Sigmoid colon (tissue), 7 donors: Measurements from ENCODE around the gene NLGN1. TPM values are rescaled to one million over a fixed set of nuclear protein-coding genes. Genes with fewer than 3 reads are reported as not detected.

Experiments used
- DNase-seq: peaks from one replicate; pipeline ENCODE4 v3.0.0-alpha.2; 2019
- H3K27ac ChIP-seq, 4 donors: fragments of 200-600 bp; sonication (generic); one replicate each; pipeline ENCODE4 v1.5.1; 2016 to 2019; ENCODE audit warnings: mild to moderate bottlenecking in 1 of 4
- H3K27me3 ChIP-seq, 3 donors: fragments of 200-600 bp; sonication (generic); one replicate each; pipeline ENCODE4 v1.5.1; 2019; ENCODE audit warnings: mild to moderate bottlenecking in 1 of 3
- H3K36me3 ChIP-seq, 4 donors: fragments of 200-600 bp; sonication (generic); one replicate each; pipeline ENCODE4 v1.5.1; 2016 to 2019
- H3K4me1 ChIP-seq, 4 donors: fragments of 200-600 bp; sonication (generic); one replicate each; pipeline ENCODE4 v1.5.1; 2017 to 2019
- H3K4me3 ChIP-seq, 4 donors: fragments of 200-600 bp; sonication (generic); one replicate each; pipeline ENCODE4 v1.5.1; 2017 to 2019; ENCODE audit warnings: mild to moderate bottlenecking in 2 of 4, moderate library complexity in 1 of 4
- H3K9me3 ChIP-seq, 4 donors: fragments of 200-600 bp in 3 of 4; sonication (generic) in 3 of 4; one replicate each; pipeline versions ENCODE4 v1.5.1 to v1.6.1; 2013 to 2019
- EP300 ChIP-seq, 4 donors: sonication (generic); formaldehyde crosslinking; IDR thresholded peaks; one replicate each; pipeline ENCODE4 v1.6.1; 2017; ENCODE audit warnings: antibody characterized with exemption in 4 of 4
- POLR2A ChIP-seq, 2 donors: fragments of 450-650 bp; IDR thresholded peaks; one replicate each; pipeline ENCODE4 v1.6.1; 2016; ENCODE audit warnings: antibody characterized with exemption in 2 of 2, mild to moderate bottlenecking in 2 of 2, moderate library complexity in 2 of 2
- POLR2AphosphoS5 ChIP-seq, 4 donors: sonication (generic); formaldehyde crosslinking; IDR thresholded peaks; one replicate each; pipeline ENCODE4 v1.6.1; 2017; ENCODE audit warnings: antibody characterized with exemption in 4 of 4
- WGBS, 2 donors: extraction: QIAGEN DNeasy Blood & Tissue Kit; methylation state at CpG; one replicate each; pipeline ENCODE4 v1.1.7; 2013; 5-methylcytosine and 5-hydroxymethylcytosine counted together
- intact Hi-C: fragments of 100-400 bp; cut with DNase I; formaldehyde crosslinking; loops from one replicate; pipeline ENCODE4 v1.15.1; 2023
- polyA plus RNA-seq, 3 donors: library from polyadenylated mRNA; stranded (reverse); fragments of 200-250 nt; gene quantifications; one replicate each; pipeline ENCODE4 v1.2.3, GENCODE V29; 2013
- total RNA-seq, 4 donors: library from RNA; depleted of rRNA; stranded (reverse); fragments of >200 nt; gene quantifications; one replicate each; pipeline ENCODE4 v1.1.0, GENCODE V29; 2016
- TF ChIP-seq, protein P1 (sequence below), 4 experiments: fragments of 450-650 bp in 3 of 4; fragments of 200-600 bp in 1 of 4; IDR thresholded peaks; one replicate each; pipeline ENCODE4 v1.5.1; 2016 to 2019; ENCODE audit warnings: antibody characterized with exemption in 4 of 4, mild to moderate bottlenecking in 3 of 4, moderate library complexity in 2 of 4
- donor health status: healthy with polysubstance abuse.
- donor health status: Bipolar disorder and iron deficiency.
- donor health status: healthy.

NLGN1 gene
- total and polyA plus RNA-seq, 7 donors: under 0.01 to 33.5 (median 28.3) TPM; not detected in 1

GRCh38 chr3:173838644-173839043, 441.1 kb downstream of the NLGN1 start:
- Histone ChIP-seq H3K27me3 (no peaks in the 10 kb centered on the region), H3K36me3 (no peaks in the 10 kb centered on the region), H3K4me1 (no peaks in the 10 kb centered on the region), H3K27ac (no peak overlapping the region), H3K9me3 (no peaks in the 10 kb centered on the region), H3K4me3 (no peak overlapping the region)
- no peak for DNase-seq
- intact Hi-C loops: no loop called here
- 72 to 84% methylated on average over 4 of the region's 4 CpGs for WGBS, 2 donors
- TF ChIP-seq EP300 (IDR thresholded peaks at IDR 0.05) (no peak), POLR2AphosphoS5 (IDR thresholded peaks at IDR 0.05) (no peak), POLR2A (IDR thresholded peaks at IDR 0.05) (no peak)
- TF ChIP-seq, protein P1, sequence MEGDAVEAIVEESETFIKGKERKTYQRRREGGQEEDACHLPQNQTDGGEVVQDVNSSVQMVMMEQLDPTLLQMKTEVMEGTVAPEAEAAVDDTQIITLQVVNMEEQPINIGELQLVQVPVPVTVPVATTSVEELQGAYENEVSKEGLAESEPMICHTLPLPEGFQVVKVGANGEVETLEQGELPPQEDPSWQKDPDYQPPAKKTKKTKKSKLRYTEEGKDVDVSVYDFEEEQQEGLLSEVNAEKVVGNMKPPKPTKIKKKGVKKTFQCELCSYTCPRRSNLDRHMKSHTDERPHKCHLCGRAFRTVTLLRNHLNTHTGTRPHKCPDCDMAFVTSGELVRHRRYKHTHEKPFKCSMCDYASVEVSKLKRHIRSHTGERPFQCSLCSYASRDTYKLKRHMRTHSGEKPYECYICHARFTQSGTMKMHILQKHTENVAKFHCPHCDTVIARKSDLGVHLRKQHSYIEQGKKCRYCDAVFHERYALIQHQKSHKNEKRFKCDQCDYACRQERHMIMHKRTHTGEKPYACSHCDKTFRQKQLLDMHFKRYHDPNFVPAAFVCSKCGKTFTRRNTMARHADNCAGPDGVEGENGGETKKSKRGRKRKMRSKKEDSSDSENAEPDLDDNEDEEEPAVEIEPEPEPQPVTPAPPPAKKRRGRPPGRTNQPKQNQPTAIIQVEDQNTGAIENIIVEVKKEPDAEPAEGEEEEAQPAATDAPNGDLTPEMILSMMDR (IDR thresholded peaks at IDR 0.05): no peak

GRCh38 chr3:173839859-173840258, 442.3 kb downstream of the NLGN1 start:
- Histone ChIP-seq H3K36me3 (no peaks in the 10 kb centered on the region), H3K4me1 (no peaks in the 10 kb centered on the region), H3K9me3 (no peaks in the 10 kb centered on the region), H3K4me3 (no peak overlapping the region), H3K27me3 (no peaks in the 10 kb centered on the region), H3K27ac (no peak overlapping the region)
- WGBS, 2 donors: 61 to 78% methylated on average over 3 of the region's 3 CpGs
- no peak for DNase-seq
- no peak for TF ChIP-seq POLR2AphosphoS5 (IDR thresholded peaks at IDR 0.05)
- TF ChIP-seq POLR2A (IDR thresholded peaks at IDR 0.05): no peak
- TF ChIP-seq, protein P1 (IDR thresholded peaks at IDR 0.05): no peak
- no peak for TF ChIP-seq EP300 (IDR thresholded peaks at IDR 0.05)
- intact Hi-C loops: no loop called here

DNA sequence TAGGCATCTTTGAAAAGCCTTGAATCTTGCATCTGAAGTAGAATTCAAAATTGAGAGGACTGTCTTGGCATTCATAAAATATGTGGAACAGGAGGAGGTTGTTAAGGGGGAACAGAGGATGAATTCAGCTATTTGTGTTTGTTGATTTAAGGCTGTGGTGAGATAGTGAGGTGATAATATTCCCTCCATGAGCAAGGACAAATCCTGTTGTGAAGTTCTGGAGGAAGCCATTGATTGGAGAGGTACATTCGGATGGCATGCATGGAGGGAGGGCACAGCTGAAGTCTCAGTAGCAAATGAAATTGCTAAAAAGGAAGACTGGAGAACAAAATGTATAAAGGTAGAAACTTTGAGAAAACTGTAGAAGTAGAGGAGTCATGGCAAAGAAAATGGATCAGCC, 443.8 kb downstream of the NLGN1 start:
- TF ChIP-seq EP300 (IDR thresholded peaks at IDR 0.05): no peak
- no peak for TF ChIP-seq POLR2A (IDR thresholded peaks at IDR 0.05)
- TF ChIP-seq, protein P1 (IDR thresholded peaks at IDR 0.05): no peak
- no peak for TF ChIP-seq POLR2AphosphoS5 (IDR thresholded peaks at IDR 0.05)
- Histone ChIP-seq H3K4me3 (no peak overlapping the region), H3K27ac (no peak overlapping the region), H3K4me1 (no peaks in the 10 kb centered on the region), H3K9me3 (no peaks in the 10 kb centered on the region), H3K27me3 (no peaks in the 10 kb centered on the region), H3K36me3 (no peaks in the 10 kb centered on the region)
- 65 to 81% methylated on average over 1 of the region's 1 CpG for WGBS, 2 donors
- intact Hi-C loops: no loop called here
- DNase-seq: no peak

GRCh38 chr3:173843060-173843459, 445.5 kb downstream of the NLGN1 start:
- no peak for DNase-seq
- Histone ChIP-seq H3K27me3 (no peaks in the 10 kb centered on the region), H3K27ac (no peak overlapping the region), H3K4me3 (no peak overlapping the region), H3K4me1 (no peaks in the 10 kb centered on the region), H3K9me3 (no peaks in the 10 kb centered on the region), H3K36me3 (no peaks in the 10 kb centered on the region)
- WGBS, 2 donors: 67 to 86% methylated on average over 3 of the region's 3 CpGs
- intact Hi-C loops: no loop called here
- TF ChIP-seq POLR2A (IDR thresholded peaks at IDR 0.05) (no peak), POLR2AphosphoS5 (IDR thresholded peaks at IDR 0.05) (no peak)

GRCh38 chr3:173846584-173846983, 449.0 kb downstream of the NLGN1 start:
- Histone ChIP-seq H3K36me3 (no peaks in the 10 kb centered on the region), H3K9me3 (no peaks in the 10 kb centered on the region), H3K4me1 (no peaks in the 10 kb centered on the region), H3K27me3 (no peaks in the 10 kb centered on the region), H3K4me3 (no peak overlapping the region), H3K27ac (no peak overlapping the region)
- no peak for TF ChIP-seq POLR2A (IDR thresholded peaks at IDR 0.05)
- TF ChIP-seq, protein P1 (IDR thresholded peaks at IDR 0.05): no peak
- no peak for TF ChIP-seq POLR2AphosphoS5 (IDR thresholded peaks at IDR 0.05)
- TF ChIP-seq EP300 (IDR thresholded peaks at IDR 0.05): no peak
- no peak for DNase-seq
- WGBS, 2 donors: 67 to 81% methylated on average over 2 of the region's 2 CpGs
- intact Hi-C loops: no loop called here
